Retinal pigment epithelial cell (primary cell): Measurements from ENCODE around the gene ABCC11.
A peak's percentile ranks its signal among the peaks of the same experiment; 100 is the strongest.
"Not testable (repeated sequence)": the region's sequence is repeated elsewhere in the genome, so short reads cannot be mapped to it uniquely, and the experiment has no call there.

Experiments
- DNase-seq: peaks from one replicate; pipeline ENCODE4 v3.0.0-alpha.2; 2010; ENCODE audit warnings: low read depth
- H3K4me3 ChIP-seq: 2 replicates; pipeline ENCODE4 v1.5.1; 2011; ENCODE audit warnings: mild to moderate bottlenecking, low read length, control low read depth, moderate library complexity
- TF ChIP-seq, protein P1 (sequence below): conservative IDR thresholded peaks from 2 replicates; pipeline ENCODE4 v1.5.1; 2011; ENCODE audit warnings: low read depth, low read length, control low read depth, inconsistent platforms

ABCC11 gene

DNA sequence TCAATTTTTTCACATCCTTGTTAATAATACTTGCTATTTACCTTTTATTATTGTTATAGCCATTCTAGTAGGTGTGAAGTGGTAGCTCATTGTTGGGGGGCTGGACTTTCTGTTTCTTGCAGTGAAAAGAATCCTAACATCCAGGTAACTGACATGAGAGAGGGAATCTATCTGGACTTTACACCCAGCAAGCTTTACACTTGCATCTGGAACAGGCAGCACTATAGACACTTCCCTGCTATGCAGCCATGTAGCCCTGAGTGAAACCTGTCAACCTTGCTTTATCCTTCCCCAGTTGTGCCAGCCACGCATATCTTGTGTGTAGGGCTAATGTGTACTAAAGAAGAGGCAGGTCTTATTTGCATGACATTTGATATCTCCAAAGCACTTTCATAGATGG, 74.7 kb downstream of the ABCC11 start:
- no peak for DNase-seq
- TF ChIP-seq, protein P1, sequence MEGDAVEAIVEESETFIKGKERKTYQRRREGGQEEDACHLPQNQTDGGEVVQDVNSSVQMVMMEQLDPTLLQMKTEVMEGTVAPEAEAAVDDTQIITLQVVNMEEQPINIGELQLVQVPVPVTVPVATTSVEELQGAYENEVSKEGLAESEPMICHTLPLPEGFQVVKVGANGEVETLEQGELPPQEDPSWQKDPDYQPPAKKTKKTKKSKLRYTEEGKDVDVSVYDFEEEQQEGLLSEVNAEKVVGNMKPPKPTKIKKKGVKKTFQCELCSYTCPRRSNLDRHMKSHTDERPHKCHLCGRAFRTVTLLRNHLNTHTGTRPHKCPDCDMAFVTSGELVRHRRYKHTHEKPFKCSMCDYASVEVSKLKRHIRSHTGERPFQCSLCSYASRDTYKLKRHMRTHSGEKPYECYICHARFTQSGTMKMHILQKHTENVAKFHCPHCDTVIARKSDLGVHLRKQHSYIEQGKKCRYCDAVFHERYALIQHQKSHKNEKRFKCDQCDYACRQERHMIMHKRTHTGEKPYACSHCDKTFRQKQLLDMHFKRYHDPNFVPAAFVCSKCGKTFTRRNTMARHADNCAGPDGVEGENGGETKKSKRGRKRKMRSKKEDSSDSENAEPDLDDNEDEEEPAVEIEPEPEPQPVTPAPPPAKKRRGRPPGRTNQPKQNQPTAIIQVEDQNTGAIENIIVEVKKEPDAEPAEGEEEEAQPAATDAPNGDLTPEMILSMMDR = no peak
- H3K4me3 ChIP-seq = no peak overlapping the region

DNA sequence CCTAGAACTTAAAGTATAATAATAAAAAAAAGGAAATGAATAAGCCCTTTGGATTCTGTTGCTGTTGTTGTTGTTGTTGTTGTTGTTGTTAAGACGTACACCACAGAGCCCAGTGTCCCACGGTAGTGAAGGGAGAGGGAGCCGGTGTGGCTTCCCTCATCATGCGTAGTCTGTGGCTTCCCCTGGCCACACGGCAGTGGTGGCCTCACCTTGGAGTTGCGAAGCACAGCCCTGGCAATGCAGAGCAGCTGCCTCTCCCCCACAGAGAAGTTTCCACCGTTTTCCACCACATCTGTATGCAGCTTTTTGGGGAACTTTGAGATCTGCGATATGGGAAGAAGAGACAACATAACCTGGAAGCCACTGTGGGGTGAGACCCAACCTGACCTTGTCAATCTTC, 77.4 kb downstream of the ABCC11 start:
- no peak for DNase-seq
- no peak overlapping the region for H3K4me3 ChIP-seq
- TF ChIP-seq, protein P1 = no peak

DNA sequence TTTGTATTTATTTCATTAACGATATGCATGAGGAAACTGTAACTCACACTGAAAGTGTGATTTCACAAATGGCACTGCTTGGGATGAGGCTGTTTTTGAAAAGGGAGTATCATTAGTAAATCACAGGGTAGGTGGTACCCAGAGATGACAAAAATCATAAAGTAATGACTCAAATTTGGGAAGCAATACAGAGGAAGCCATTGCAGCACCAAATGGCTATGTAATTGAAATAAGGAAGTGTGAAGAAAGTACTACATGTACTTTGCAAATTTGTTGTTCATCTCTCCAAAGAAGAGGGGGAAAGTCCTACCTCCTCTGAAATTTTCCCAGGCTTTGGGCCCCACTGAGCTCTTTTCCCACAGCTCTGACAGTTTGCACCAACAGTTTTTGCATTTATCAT, 79.3 kb downstream of the ABCC11 start:
- DNase-seq = no peak
- TF ChIP-seq, protein P1 = no peak
- H3K4me3 ChIP-seq = no peak overlapping the region

DNA sequence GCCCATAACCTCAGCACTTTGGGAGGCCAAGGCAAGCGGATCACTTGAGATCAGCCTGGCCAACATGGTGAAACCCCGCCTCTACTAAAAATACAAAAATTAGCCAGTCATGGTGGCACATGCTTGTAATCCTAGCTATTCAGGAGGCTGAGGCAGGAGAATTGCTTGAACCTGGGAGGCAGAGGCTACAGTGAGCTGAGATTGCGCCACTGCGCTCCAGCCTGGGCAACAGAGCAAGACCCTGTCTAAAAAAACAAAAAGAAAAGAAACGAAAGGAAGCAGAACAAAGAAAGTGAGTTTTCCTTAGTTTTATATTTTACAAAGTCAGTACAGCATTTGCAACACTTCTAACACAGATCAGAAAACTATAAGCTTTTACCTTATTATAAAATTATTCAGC, 80.7 kb downstream of the ABCC11 start:
- not testable (repeated sequence) for H3K4me3 ChIP-seq, DNase-seq

DNA sequence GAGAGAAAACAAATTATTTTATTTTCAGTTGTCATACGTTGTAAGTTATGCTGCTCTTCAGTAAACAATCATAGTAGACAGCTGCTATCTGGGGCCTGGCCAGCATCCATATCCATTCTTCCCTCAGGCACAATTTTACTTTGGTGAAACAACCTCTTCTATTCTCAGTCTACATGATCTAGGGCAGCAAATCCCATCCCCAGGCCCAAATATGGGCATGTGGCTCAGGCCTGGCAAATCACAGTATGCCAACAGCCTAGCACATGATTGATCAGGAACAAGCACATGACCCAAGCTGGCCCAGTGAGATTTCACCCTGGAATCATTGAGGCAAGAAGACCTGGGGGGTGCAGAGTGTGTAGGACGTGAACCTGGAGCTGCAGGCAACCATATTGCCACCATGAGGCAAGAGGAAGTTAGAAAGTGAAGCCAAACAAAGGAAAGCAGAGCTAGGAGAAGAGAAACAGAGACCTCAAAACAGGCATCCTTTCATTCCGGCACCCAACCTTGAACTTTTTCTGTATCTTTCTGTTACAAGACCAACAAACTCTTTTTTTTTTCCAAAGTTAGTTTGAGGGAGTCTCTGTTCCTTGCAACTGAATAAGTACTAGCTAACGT, 81.3 kb downstream of the ABCC11 start:
- H3K4me3 ChIP-seq = no peak overlapping the region
- DNase-seq = no peak
- TF ChIP-seq, protein P1 = no peak

DNA sequence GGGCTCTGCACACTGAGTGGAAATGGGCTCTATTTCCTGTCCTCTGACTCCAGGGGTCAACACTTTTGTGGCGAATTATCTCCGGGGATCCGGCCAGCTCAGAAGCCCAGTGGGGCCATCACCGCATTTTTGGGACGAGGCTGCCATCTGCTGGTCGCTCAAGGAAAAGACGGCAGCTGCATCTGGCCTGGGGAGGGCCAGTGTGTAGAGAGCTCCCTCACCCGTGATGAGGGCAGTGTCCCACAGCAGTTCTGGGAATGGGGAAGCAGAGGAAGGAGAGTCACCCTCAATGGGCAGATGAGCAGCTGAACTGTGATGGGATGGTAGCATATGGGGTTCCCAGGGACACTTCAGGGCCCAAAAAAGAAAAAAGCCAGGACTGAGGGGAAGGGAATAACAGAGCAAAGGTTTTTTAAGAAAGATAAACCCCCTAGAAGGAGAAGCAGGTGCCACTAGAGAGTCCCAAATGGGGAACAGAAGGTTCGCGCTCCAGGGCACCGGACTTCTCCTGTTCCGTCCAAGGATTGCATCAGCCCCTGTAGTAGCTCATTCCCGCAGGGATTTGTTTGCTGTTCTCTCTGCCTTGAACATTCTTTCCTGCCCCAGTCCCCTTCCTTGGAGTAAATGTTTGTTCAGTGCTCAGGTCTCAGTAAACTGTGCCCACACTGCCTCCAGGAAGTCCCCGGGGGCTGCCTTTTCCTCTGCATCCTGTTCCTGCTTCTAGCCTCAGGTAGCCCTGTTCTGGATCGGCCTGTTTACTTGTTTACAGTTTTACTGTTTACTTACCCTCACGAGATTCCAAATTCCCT, 82.2 kb downstream of the ABCC11 start:
- H3K4me3 ChIP-seq = no peak overlapping the region
- DNase-seq = no peak
- TF ChIP-seq, protein P1 = peak; percentile 83

DNA sequence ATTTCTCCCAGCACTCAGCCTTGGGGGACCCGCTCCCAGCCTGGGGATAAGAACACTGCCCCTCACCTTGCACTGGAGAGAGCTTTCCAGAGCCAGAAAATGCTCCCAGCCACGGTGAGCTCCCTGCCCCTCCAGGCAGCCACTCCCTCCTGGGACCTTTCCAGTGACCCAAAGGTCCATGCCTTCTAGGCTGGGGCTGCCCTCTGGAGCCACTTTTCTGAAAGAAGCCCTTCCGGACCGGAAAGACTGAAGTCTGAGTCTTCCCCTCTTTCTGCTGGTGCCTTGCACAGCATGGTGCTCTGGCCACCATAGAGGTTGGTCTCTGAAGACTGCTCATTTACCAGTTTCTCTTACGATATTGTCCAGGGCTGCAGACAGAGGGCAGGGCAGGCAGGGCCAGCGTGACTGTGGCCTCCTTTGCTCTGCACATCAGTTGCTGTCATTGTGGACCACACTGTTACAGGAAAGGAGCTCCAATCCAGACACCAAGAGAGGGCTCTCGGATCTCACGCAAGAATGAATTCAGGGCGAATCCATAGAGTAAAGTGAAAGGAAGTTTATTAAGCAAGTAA, 84.4 kb downstream of the ABCC11 start:
- DNase-seq = no peak
- TF ChIP-seq, protein P1 = no peak
- H3K4me3 ChIP-seq = no peak overlapping the region
